ENCODE results near the gene NCOA5. TPM values are rescaled to one million over a fixed set of nuclear protein-coding genes. Genes with fewer than 3 reads are reported as not detected.
"Not testable (repeated sequence)": the region's sequence is repeated elsewhere in the genome, so short reads cannot be mapped to it uniquely, and the experiment has no call there.

Gene NCOA5
- total RNA-seq, 2 donors from 2014 or later: 18.7 to 20.4 TPM

GRCh38 chr20:46101957-46102356 is 12.2 kb upstream of the NCOA5 start:
- intact Hi-C loops (cut with DNase I): no loop called here
- DNase-seq (ENCODE audit: low spot score): no peak

GRCh38 chr20:46100988-46101387 is 11.2 kb upstream of the NCOA5 start:
- intact Hi-C loops (cut with DNase I): no loop called here
- no peak for DNase-seq (ENCODE audit: low spot score)

- intact Hi-C loops (cut with DNase I); DNase-seq (ENCODE audit: low spot score): not testable (repeated sequence)
Measured at GRCh38 chr20:46100444-46100843, 10.7 kb upstream of the NCOA5 start.

- intact Hi-C loops (cut with DNase I): no loop called here
- no peak for DNase-seq (ENCODE audit: low spot score)
Measured at GRCh38 chr20:46099491-46100287, 9.9 kb upstream of the NCOA5 start.

- intact Hi-C loops (cut with DNase I): no loop called here
- DNase-seq (ENCODE audit: low spot score): no peak
Measured at GRCh38 chr20:46093531-46093930, 3.8 kb upstream of the NCOA5 start.

- intact Hi-C loops (cut with DNase I); DNase-seq (ENCODE audit: low spot score): not testable (repeated sequence)
Measured at GRCh38 chr20:46091622-46092535, 2.1 kb upstream of the NCOA5 start.

GRCh38 chr20:46089167-46089416 is 670 bp downstream of the NCOA5 start:
- DNase-seq (ENCODE audit: low spot score): no peak
- intact Hi-C loops (cut with DNase I): no loop called here

- intact Hi-C loops (cut with DNase I): no loop called here
- DNase-seq (ENCODE audit: low spot score): no peak
Measured at GRCh38 chr20:46088409-46089166, 1.2 kb downstream of the NCOA5 start.

- no peak for DNase-seq (ENCODE audit: low spot score)
- intact Hi-C loops (cut with DNase I): no loop called here
Measured at GRCh38 chr20:46087161-46087560, 2.6 kb downstream of the NCOA5 start.

GRCh38 chr20:46085179-46085851 is 4.4 kb downstream of the NCOA5 start:
- intact Hi-C loops (cut with DNase I): no loop called here
- no peak for DNase-seq (ENCODE audit: low spot score)

GRCh38 chr20:46084805-46085178 is 5.0 kb downstream of the NCOA5 start:
- intact Hi-C loops (cut with DNase I): no loop called here
- DNase-seq (ENCODE audit: low spot score): no peak

- no peak for DNase-seq (ENCODE audit: low spot score)
- intact Hi-C loops (cut with DNase I): no loop called here
Measured at GRCh38 chr20:46083531-46084061, 6.2 kb downstream of the NCOA5 start.

- no peak for DNase-seq (ENCODE audit: low spot score)
- intact Hi-C loops (cut with DNase I): no loop called here
Measured at GRCh38 chr20:46083101-46083500, 6.7 kb downstream of the NCOA5 start.

- DNase-seq (ENCODE audit: low spot score): no peak
- intact Hi-C loops (cut with DNase I): no loop called here
Measured at GRCh38 chr20:46081074-46081473, 8.7 kb downstream of the NCOA5 start.

- intact Hi-C loops (cut with DNase I): loop anchor here in 1 of 2 donors (5.0 kb wide), 1 partner anchor 312 kb away; no protein-coding TSS in a partner anchor
- DNase-seq (ENCODE audit: low spot score): no peak
Measured at GRCh38 chr20:46078954-46079353, 10.8 kb downstream of the NCOA5 start.

- intact Hi-C loops (cut with DNase I): loop anchor here in 1 of 2 donors (5.0 kb wide), 1 partner anchor 310 kb away; no protein-coding TSS in a partner anchor
- DNase-seq (ENCODE audit: low spot score): no peak
Measured at GRCh38 chr20:46077642-46078305, 12.0 kb downstream of the NCOA5 start.

- intact Hi-C loops (cut with DNase I): loop anchor here in 1 of 2 donors (5.0 kb wide), 1 partner anchor 310 kb away; no protein-coding TSS in a partner anchor
- DNase-seq (ENCODE audit: low spot score): no peak
Measured at GRCh38 chr20:46076806-46077205, 13.0 kb downstream of the NCOA5 start.

GRCh38 chr20:46074006-46074405 is 15.8 kb downstream of the NCOA5 start:
- intact Hi-C loops (cut with DNase I): no loop called here
- no peak for DNase-seq (ENCODE audit: low spot score)
